ENCODE results near the gene PEX1. TPM values are rescaled to one million over a fixed set of nuclear protein-coding genes. Genes with fewer than 3 reads are reported as not detected.
A peak's percentile ranks its signal among the peaks of the same experiment; 100 is the strongest.

PEX1 gene
- total and polyA plus RNA-seq, 2 of the 13 experiments (the other 11 are each of a cell fraction or from before 2014, with no cell fraction given), result 16.6 to 22.4 TPM

- TF ChIP-seq AFF4 (CRISPR knock-in tag; IDR thresholded peaks at IDR 0.05) (no peak), JUNB (CRISPR knock-in tag; IDR thresholded peaks at IDR 0.05; ENCODE audit: borderline replicate concordance) (no peak), ZBED4 (CRISPR knock-in tag; IDR thresholded peaks at IDR 0.05; ENCODE audit: borderline replicate concordance) (peak; percentile 60; the same call in 1 of the 2 replicates), MEIS1 (CRISPR knock-in tag; IDR thresholded peaks at IDR 0.05; ENCODE audit: borderline replicate concordance) (0 out of 2 replicates have a peak, but pooled peaks have one; percentile 41), ZNF513 (CRISPR knock-in tag; conservative IDR thresholded peaks at IDR 0.05) (no peak), POLR2AphosphoS5 (IDR thresholded peaks at IDR 0.05; ENCODE audit: low read depth, low read length) (peak; percentile 91), AHDC1 (CRISPR knock-in tag; IDR thresholded peaks at IDR 0.05; ENCODE audit: borderline replicate concordance) (no peak), GPN1 (CRISPR knock-in tag; IDR thresholded peaks at IDR 0.05; ENCODE audit: borderline replicate concordance) (no peak), ZSCAN21 (CRISPR knock-in tag; IDR thresholded peaks at IDR 0.05; ENCODE audit: borderline replicate concordance) (peak; percentile 45; the same call in 1 of the 2 replicates), HNRNPLL (IDR thresholded peaks at IDR 0.05; ENCODE audit: low read depth, low read length, poor library complexity, severe bottlenecking) (peak; percentile 78), ZNF615 (CRISPR knock-in tag; IDR thresholded peaks at IDR 0.05; ENCODE audit: borderline replicate concordance) (no peak)
These were observed 80.7 kb downstream of the PEX1 start, which contains the start of gene GATAD1 (continued) for GRCh38 chr7:92447345-92448204.
